Measurements from ENCODE around the gene NR3C2. TPM values are rescaled to one million over a fixed set of nuclear protein-coding genes. Genes with fewer than 3 reads are reported as not detected.

Gene NR3C2
- total and polyA plus RNA-seq, 4 donors: 2.0 to 11.5 (median 3.2) TPM

DNA sequence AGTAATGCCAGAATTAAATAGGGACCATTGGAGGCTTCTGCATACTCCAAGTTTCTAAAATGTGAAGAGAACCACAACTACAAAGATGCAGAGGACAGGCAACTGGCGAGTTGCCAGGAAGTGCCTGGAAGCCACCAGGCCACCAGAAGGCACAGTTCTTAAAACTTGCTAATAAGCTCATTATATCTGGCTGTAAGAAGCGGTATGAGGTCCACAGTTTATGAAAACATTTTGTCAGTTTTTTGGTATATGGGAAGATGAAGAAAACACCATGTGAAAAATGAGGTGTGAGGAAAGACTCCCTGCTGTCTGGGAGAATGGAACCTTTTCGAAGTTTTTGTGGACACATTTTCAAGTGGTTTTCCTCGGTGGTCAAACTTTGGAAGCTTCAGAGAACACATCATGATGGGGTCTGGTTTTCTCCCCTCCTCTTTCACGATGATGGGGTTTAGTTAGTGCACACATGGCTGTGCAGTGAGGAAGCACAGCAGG is 202.7 kb downstream of the NR3C2 start:
- H3K27me3 ChIP-seq (ENCODE audit: control insufficient read depth in 4 of 4, insufficient read depth in 4 of 4, low read length in 3 of 4): no peaks in the 10 kb centered on the region
- TF ChIP-seq MAX (IDR thresholded peaks at IDR 0.05): no peak
- TF ChIP-seq SP1 (IDR thresholded peaks at IDR 0.05): no peak
- TF ChIP-seq CTCF (IDR thresholded peaks at IDR 0.05; ENCODE audit: low read depth, low read length, missing input control): no peak
- TF ChIP-seq JUND (IDR thresholded peaks at IDR 0.05): no peak
- TF ChIP-seq YY1 (IDR thresholded peaks at IDR 0.05): no peak
- TF ChIP-seq, protein P1, sequence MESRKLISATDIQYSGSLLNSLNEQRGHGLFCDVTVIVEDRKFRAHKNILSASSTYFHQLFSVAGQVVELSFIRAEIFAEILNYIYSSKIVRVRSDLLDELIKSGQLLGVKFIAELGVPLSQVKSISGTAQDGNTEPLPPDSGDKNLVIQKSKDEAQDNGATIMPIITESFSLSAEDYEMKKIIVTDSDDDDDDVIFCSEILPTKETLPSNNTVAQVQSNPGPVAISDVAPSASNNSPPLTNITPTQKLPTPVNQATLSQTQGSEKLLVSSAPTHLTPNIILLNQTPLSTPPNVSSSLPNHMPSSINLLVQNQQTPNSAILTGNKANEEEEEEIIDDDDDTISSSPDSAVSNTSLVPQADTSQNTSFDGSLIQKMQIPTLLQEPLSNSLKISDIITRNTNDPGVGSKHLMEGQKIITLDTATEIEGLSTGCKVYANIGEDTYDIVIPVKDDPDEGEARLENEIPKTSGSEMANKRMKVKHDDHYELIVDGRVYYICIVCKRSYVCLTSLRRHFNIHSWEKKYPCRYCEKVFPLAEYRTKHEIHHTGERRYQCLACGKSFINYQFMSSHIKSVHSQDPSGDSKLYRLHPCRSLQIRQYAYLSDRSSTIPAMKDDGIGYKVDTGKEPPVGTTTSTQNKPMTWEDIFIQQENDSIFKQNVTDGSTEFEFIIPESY (IDR thresholded peaks at IDR 0.05): no peak
- no peak for TF ChIP-seq TAF1 (conservative IDR thresholded peaks at IDR 0.05)
- no peak for TF ChIP-seq HNF4A (conservative IDR thresholded peaks at IDR 0.05)
- TF ChIP-seq NR2F2 (IDR thresholded peaks at IDR 0.05): no peak
- TF ChIP-seq FOXA1 (IDR thresholded peaks at IDR 0.05): no peak
- TF ChIP-seq, protein P2, sequence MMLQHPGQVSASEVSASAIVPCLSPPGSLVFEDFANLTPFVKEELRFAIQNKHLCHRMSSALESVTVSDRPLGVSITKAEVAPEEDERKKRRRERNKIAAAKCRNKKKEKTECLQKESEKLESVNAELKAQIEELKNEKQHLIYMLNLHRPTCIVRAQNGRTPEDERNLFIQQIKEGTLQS (IDR thresholded peaks at IDR 0.05): no peak
- TF ChIP-seq GABPA (IDR thresholded peaks at IDR 0.05 in 1 of 2, conservative IDR thresholded peaks at IDR 0.05 in 1 of 2): no peak
- no peak overlapping the region for H3K4me3 ChIP-seq (ENCODE audit: low read depth in 1 of 3, low read length in 3 of 3)
- no peak overlapping the region for H3K27ac ChIP-seq (ENCODE audit: low read depth in 1 of 2, low read length in 2 of 2)
- DNase-seq (ENCODE audit: low spot score): no peak
- no peak overlapping the region for H3K9ac ChIP-seq (ENCODE audit: low read depth in 1 of 2, low read length in 2 of 2)
- no peaks in the 10 kb centered on the region for H3K9me3 ChIP-seq (ENCODE audit: control insufficient read depth in 4 of 4, low read length in 3 of 4)
- peaks cover 0 to 8% (median 4%) of the 10 kb centered on the region in 4 donors for H3K4me1 ChIP-seq (ENCODE audit: control insufficient read depth in 4 of 4, insufficient read depth in 4 of 4, low read length in 3 of 4)
- no peaks in the 10 kb centered on the region for H3K36me3 ChIP-seq (ENCODE audit: control insufficient read depth in 4 of 4, insufficient read depth in 3 of 4, low read depth in 1 of 4, low read length in 3 of 4)
- WGBS: 93% methylated on average over 5 of the region's 5 CpGs

DNA sequence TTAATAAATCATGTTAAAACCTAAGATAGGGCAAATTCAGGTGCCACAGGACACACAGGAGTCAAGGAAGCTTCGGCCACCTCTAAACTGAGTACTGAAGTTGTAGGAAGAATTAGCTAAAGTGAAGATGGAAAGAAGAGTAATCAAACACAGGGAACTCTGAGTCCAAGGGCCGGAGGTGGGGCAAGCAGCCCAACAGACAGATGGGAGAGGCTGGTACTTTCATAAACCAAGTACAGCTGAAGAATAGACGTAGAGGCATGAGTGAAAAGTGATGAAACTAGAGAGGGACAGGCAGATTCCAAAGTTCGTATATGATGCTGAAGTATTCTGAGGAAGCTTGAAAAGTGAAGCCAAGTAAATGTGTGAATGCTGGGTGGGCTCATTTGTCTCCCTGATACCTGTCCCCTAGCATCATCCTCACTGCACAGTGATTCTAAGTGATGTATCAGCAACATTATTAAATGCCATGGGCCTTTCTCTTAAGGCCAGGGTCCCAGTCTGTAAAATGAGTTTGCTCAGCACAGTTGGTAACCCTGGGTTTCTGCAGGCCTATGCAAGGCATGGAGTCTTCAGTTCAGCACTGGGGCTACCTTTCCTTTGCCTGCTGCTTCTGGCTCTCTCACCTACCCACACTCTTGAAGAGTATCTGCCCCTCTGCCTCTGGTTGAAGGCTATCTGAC is 203.3 kb downstream of the NR3C2 start:
- no peak for DNase-seq (ENCODE audit: low spot score)
- no peak overlapping the region for H3K9ac ChIP-seq (ENCODE audit: low read depth in 1 of 2, low read length in 2 of 2)
- H3K9me3 ChIP-seq (ENCODE audit: control insufficient read depth in 4 of 4, low read length in 3 of 4): no peaks in the 10 kb centered on the region
- no peaks in the 10 kb centered on the region for H3K36me3 ChIP-seq (ENCODE audit: control insufficient read depth in 4 of 4, insufficient read depth in 3 of 4, low read depth in 1 of 4, low read length in 3 of 4)
- H3K27ac ChIP-seq (ENCODE audit: low read depth in 1 of 2, low read length in 2 of 2): no peak overlapping the region
- no peak overlapping the region for H3K4me3 ChIP-seq (ENCODE audit: low read depth in 1 of 3, low read length in 3 of 3)
- peaks cover 0 to 8% (median 4%) of the 10 kb centered on the region in 4 donors for H3K4me1 ChIP-seq (ENCODE audit: control insufficient read depth in 4 of 4, insufficient read depth in 4 of 4, low read length in 3 of 4)
- WGBS: 83% methylated on average over 4 of the region's 4 CpGs
- H3K27me3 ChIP-seq (ENCODE audit: control insufficient read depth in 4 of 4, insufficient read depth in 4 of 4, low read length in 3 of 4): no peaks in the 10 kb centered on the region
- TF ChIP-seq FOXA2 (IDR thresholded peaks at IDR 0.05) (no peak), MAX (IDR thresholded peaks at IDR 0.05) (no peak), CTCF (IDR thresholded peaks at IDR 0.05; ENCODE audit: low read depth, low read length, missing input control) (no peak), SP1 (IDR thresholded peaks at IDR 0.05) (no peak), HNF4G (IDR thresholded peaks at IDR 0.05) (no peak), EGR1 (IDR thresholded peaks at IDR 0.05; ENCODE audit: low read depth in 2 of 2) (no peak), FOXA1 (IDR thresholded peaks at IDR 0.05) (no peak), GABPA (IDR thresholded peaks at IDR 0.05 in 1 of 2, conservative IDR thresholded peaks at IDR 0.05 in 1 of 2) (no peak), RAD21 (IDR thresholded peaks at IDR 0.05) (no peak), RXRA (IDR thresholded peaks at IDR 0.05) (no peak), JUND (IDR thresholded peaks at IDR 0.05) (no peak), TAF1 (conservative IDR thresholded peaks at IDR 0.05) (no peak), HNF4A (conservative IDR thresholded peaks at IDR 0.05) (no peak)
- TF ChIP-seq, protein P2 (IDR thresholded peaks at IDR 0.05): no peak
- TF ChIP-seq, protein P3, sequence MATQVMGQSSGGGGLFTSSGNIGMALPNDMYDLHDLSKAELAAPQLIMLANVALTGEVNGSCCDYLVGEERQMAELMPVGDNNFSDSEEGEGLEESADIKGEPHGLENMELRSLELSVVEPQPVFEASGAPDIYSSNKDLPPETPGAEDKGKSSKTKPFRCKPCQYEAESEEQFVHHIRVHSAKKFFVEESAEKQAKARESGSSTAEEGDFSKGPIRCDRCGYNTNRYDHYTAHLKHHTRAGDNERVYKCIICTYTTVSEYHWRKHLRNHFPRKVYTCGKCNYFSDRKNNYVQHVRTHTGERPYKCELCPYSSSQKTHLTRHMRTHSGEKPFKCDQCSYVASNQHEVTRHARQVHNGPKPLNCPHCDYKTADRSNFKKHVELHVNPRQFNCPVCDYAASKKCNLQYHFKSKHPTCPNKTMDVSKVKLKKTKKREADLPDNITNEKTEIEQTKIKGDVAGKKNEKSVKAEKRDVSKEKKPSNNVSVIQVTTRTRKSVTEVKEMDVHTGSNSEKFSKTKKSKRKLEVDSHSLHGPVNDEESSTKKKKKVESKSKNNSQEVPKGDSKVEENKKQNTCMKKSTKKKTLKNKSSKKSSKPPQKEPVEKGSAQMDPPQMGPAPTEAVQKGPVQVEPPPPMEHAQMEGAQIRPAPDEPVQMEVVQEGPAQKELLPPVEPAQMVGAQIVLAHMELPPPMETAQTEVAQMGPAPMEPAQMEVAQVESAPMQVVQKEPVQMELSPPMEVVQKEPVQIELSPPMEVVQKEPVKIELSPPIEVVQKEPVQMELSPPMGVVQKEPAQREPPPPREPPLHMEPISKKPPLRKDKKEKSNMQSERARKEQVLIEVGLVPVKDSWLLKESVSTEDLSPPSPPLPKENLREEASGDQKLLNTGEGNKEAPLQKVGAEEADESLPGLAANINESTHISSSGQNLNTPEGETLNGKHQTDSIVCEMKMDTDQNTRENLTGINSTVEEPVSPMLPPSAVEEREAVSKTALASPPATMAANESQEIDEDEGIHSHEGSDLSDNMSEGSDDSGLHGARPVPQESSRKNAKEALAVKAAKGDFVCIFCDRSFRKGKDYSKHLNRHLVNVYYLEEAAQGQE (IDR thresholded peaks at IDR 0.05): no peak
